Osteocyte (in vitro differentiated cells): Measurements from ENCODE around the gene EEPD1. TPM values are rescaled to one million over a fixed set of nuclear protein-coding genes. Genes with fewer than 3 reads are reported as not detected.

Experiments
- DNase-seq: peaks from one replicate; pipeline ENCODE4 v3.0.0; 2021; ENCODE audit warnings: mixed read lengths; ENCODE audit not compliant: unreplicated experiment; ENCODE audit errors: extremely low spot score
- H3K27ac Mint-ChIP-seq: one replicate; pipeline ENCODE4 v1.8.0; 2021; ENCODE audit warnings: mild to moderate bottlenecking, mixed read lengths; ENCODE audit not compliant: unreplicated experiment
- H3K27me3 Mint-ChIP-seq: one replicate; pipeline ENCODE4 v1.8.0; 2021; ENCODE audit warnings: mixed read lengths; ENCODE audit not compliant: unreplicated experiment
- H3K36me3 Mint-ChIP-seq: one replicate; pipeline ENCODE4 v1.8.0; 2021; ENCODE audit warnings: mixed read lengths; ENCODE audit not compliant: unreplicated experiment
- H3K4me1 Mint-ChIP-seq: one replicate; pipeline ENCODE4 v1.8.0; 2021; ENCODE audit warnings: mixed read lengths; ENCODE audit not compliant: unreplicated experiment
- H3K4me3 Mint-ChIP-seq: one replicate; pipeline ENCODE4 v1.8.0; 2021; ENCODE audit warnings: mild to moderate bottlenecking, moderate library complexity, mixed read lengths; ENCODE audit not compliant: unreplicated experiment
- H3K9me3 Mint-ChIP-seq: one replicate; pipeline ENCODE4 v1.8.0; 2021; ENCODE audit warnings: mixed read lengths; ENCODE audit not compliant: unreplicated experiment
- total RNA-seq: library from RNA; stranded (reverse); gene quantifications from 2 replicates; pipeline ENCODE4 v1.2.1, GENCODE V29; 2021
- TF ChIP-seq, protein P1 (sequence below): fragments of 200-600 bp; sonication (generic); IDR thresholded peaks from 2 replicates; pipeline ENCODE4 v1.5.0; 2021; ENCODE audit warnings: antibody characterized with exemption, mild to moderate bottlenecking, moderate library complexity

The EEPD1 gene
- total RNA-seq, 1 donor from 2014 or later = 1.3 TPM

GRCh38 chr7:36348256-36348655 is 195.2 kb downstream of the EEPD1 start:
- no peak for DNase-seq
- Mint-ChIP-seq H3K27ac (peak overlapping the region; percentile 86), H3K9me3 (no peaks in the 10 kb centered on the region), H3K27me3 (no peaks in the 10 kb centered on the region), H3K36me3 (no peaks in the 10 kb centered on the region), H3K4me1 (peaks cover 48% of the 10 kb centered on the region), H3K4me3 (peak overlapping the region; percentile 56)
- TF ChIP-seq, protein P1, sequence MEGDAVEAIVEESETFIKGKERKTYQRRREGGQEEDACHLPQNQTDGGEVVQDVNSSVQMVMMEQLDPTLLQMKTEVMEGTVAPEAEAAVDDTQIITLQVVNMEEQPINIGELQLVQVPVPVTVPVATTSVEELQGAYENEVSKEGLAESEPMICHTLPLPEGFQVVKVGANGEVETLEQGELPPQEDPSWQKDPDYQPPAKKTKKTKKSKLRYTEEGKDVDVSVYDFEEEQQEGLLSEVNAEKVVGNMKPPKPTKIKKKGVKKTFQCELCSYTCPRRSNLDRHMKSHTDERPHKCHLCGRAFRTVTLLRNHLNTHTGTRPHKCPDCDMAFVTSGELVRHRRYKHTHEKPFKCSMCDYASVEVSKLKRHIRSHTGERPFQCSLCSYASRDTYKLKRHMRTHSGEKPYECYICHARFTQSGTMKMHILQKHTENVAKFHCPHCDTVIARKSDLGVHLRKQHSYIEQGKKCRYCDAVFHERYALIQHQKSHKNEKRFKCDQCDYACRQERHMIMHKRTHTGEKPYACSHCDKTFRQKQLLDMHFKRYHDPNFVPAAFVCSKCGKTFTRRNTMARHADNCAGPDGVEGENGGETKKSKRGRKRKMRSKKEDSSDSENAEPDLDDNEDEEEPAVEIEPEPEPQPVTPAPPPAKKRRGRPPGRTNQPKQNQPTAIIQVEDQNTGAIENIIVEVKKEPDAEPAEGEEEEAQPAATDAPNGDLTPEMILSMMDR = no peak

DNA sequence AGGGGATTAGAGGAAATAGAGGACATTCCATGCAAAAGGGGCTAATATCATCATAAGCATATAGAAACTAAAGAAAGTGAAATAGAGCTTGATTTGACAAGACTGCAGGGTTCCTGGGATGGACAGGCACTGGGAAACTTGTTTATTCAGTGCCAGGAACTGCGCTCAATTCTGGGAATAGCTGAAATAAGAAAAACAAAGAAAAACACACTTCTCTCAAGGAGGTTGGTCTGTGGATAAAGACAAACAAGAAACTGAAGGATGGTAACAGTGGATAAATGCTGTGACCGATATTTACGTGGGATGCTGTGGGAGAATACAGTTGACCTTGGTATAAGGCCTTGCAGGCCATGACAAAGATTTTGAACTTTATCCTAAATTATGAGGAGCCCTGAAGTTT is 195.7 kb downstream of the EEPD1 start:
- no peaks in the 10 kb centered on the region for H3K27me3 Mint-ChIP-seq
- peak overlapping the region; percentile 56 for H3K4me3 Mint-ChIP-seq
- TF ChIP-seq, protein P1 = no peak
- H3K4me1 Mint-ChIP-seq = peaks cover 47% of the 10 kb centered on the region
- DNase-seq = no peak
- H3K36me3 Mint-ChIP-seq = no peaks in the 10 kb centered on the region
- no peaks in the 10 kb centered on the region for H3K9me3 Mint-ChIP-seq
- H3K27ac Mint-ChIP-seq = peak overlapping the region; percentile 86

DNA sequence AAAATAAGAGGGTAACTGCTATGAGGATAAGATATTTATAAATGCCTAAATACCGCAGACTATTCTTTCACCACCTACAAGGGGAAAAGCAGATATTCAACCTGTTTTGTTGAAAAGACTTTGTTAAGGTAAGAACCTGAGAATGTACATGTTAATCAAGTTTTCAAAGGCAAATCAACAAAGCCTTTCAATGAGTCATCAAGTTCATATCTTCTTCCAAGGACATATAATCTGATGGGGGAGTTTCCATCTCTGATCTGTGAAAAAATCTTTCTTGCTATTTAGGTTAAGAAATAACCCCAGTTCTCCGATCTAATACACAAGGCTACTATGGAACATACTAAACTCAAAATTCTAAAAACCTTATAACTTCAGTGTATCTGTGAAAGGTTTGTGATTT is 196.6 kb downstream of the EEPD1 start:
- Mint-ChIP-seq H3K9me3 (no peaks in the 10 kb centered on the region), H3K4me1 (peaks cover 42% of the 10 kb centered on the region), H3K27me3 (no peaks in the 10 kb centered on the region), H3K27ac (peak overlapping the region; percentile 77), H3K36me3 (no peaks in the 10 kb centered on the region), H3K4me3 (no peak overlapping the region)
- TF ChIP-seq, protein P1 = no peak
- no peak for DNase-seq

Other genes starting within 250 kb of the EEPD1 start
- 33.5 and 37.6 TPM in 2 replicates for gene ANLN, start 236.6 kb downstream of the EEPD1 start, total RNA-seq